HL-60/S4 treated with phorbol 12-myristate 13-acetate at 8.2 ng/mL for 4 days and 3 days (cell line): Measurements from ENCODE around the gene RBSN.

Experiments used
- in situ Hi-C: fragments of 300-500 bp; cut with MboI; formaldehyde crosslinking; loops from 2 replicates; pipeline ENCODE4 v1.15.0; 2022; ENCODE audit warnings: low sequenced_read_pairs

Gene RBSN

GRCh38 chr3:15063656-15064286 is 35.2 kb downstream of the RBSN start:
- in situ Hi-C loops, result no loop called here

- in situ Hi-C loops, result no loop called here
Measured at GRCh38 chr3:15063238-15063637, 35.7 kb downstream of the RBSN start.

GRCh38 chr3:15060029-15060428 is 38.9 kb downstream of the RBSN start:
- in situ Hi-C loops, result no loop called here

GRCh38 chr3:15056676-15057404 is 42.1 kb downstream of the RBSN start:
- in situ Hi-C loops, result no loop called here

GRCh38 chr3:15055019-15055557 is 43.9 kb downstream of the RBSN start:
- in situ Hi-C loops, result no loop called here

- in situ Hi-C loops, result no loop called here
Measured at GRCh38 chr3:15053541-15053940, 45.4 kb downstream of the RBSN start.

GRCh38 chr3:15052335-15053242 is 46.4 kb downstream of the RBSN start:
- in situ Hi-C loops, result no loop called here

GRCh38 chr3:15051531-15051930 is 47.4 kb downstream of the RBSN start:
- in situ Hi-C loops, result no loop called here

- in situ Hi-C loops, result no loop called here
Measured at GRCh38 chr3:15050405-15051092, 48.4 kb downstream of the RBSN start.

- in situ Hi-C loops, result no loop called here
Measured at GRCh38 chr3:15049584-15049983, 49.4 kb downstream of the RBSN start.

GRCh38 chr3:15045667-15046066 is 53.3 kb downstream of the RBSN start:
- in situ Hi-C loops, result no loop called here

GRCh38 chr3:15044326-15044725 is 54.6 kb downstream of the RBSN start:
- in situ Hi-C loops, result no loop called here

- in situ Hi-C loops, result no loop called here
Measured at GRCh38 chr3:15043408-15044171, 55.4 kb downstream of the RBSN start.

GRCh38 chr3:15042936-15043335 is 56.0 kb downstream of the RBSN start:
- in situ Hi-C loops, result no loop called here

- in situ Hi-C loops, result no loop called here
Measured at GRCh38 chr3:15041950-15042349, 57.0 kb downstream of the RBSN start.

- in situ Hi-C loops, result no loop called here
Measured at GRCh38 chr3:15040844-15041243, 58.1 kb downstream of the RBSN start.

GRCh38 chr3:15038306-15038705 is 60.6 kb downstream of the RBSN start:
- in situ Hi-C loops, result no loop called here

- in situ Hi-C loops, result no loop called here
Measured at GRCh38 chr3:15033103-15033502, 65.8 kb downstream of the RBSN start.

- in situ Hi-C loops, result no loop called here
Measured at GRCh38 chr3:15032650-15033049, 66.3 kb downstream of the RBSN start.

GRCh38 chr3:15029625-15030024 is 69.3 kb downstream of the RBSN start:
- in situ Hi-C loops, result no loop called here
